ENCODE measurements around the gene KLK5.

KLK5 gene

DNA sequence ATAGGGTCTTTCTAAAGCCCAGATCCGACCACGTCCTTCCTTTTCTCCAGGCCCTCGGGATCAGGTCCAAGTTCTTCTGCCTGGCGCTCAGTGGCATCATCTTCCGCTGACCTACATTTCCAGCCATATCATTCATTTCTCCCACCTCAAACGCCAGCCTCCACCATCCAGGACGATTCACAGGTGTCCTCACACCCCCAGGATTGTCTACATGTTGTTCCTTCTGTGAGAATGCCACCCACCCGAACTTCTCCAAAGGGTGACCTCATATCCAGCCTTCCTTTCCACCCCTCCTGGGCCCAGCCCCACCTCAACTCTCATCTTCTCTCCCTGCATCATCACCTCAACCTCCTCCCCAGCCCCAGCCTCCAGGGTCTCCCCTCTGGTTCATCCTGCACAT lies 4.7 kb upstream of the KLK5 start:
- H3K4me3 ChIP-seq (ENCODE audit: low read length) = no peak overlapping the region
- TF ChIP-seq ZNF274 (IDR thresholded peaks at IDR 0.05; ENCODE audit: low read depth, low read length) = no peak

DNA sequence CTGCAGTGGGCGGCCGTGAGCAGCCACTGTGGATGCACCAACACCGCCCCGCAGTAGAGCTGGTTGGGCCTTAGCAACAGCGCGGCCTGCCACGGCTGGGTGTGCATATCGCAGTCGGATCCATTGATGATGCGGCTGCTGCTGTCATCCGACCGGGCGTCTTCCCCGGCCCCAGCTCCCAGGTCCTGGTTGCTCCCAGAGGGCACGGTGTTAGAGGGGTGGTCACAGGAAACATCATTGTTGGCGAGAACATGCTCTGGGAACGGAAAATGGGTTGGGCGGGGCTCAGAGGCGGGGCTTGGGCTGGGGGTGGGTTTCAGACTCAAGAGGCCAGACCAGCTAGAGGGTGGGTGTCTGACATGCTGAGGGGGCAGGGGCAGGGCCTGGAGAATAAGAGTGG lies 3.0 kb downstream of the KLK5 start:
- TF ChIP-seq ZNF274 (IDR thresholded peaks at IDR 0.05; ENCODE audit: low read depth, low read length) = no peak
- H3K4me3 ChIP-seq (ENCODE audit: low read length) = no peak overlapping the region

DNA sequence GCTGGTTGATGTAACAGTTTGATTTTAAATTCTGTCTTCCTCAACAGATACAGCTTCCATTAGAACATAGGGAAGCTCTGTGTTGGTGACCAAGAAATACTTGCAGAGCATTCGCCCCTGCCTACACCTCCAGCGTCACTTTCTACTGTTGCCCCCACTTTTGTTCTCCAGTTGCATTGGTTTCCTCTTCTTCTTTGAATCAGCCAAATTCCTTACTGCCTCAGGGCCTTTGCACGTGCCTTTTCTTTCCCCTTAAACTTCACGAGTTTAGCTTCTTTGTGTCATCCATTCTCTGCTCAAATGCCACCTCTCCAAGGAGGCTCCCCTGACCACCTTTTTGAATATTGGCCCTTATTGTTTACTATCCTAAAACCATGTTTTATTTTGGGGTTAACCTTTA lies 5.7 kb downstream of the KLK5 start:
- H3K4me3 ChIP-seq (ENCODE audit: low read length) = no peak overlapping the region
- no peak for TF ChIP-seq ZNF274 (IDR thresholded peaks at IDR 0.05; ENCODE audit: low read depth, low read length)

DNA sequence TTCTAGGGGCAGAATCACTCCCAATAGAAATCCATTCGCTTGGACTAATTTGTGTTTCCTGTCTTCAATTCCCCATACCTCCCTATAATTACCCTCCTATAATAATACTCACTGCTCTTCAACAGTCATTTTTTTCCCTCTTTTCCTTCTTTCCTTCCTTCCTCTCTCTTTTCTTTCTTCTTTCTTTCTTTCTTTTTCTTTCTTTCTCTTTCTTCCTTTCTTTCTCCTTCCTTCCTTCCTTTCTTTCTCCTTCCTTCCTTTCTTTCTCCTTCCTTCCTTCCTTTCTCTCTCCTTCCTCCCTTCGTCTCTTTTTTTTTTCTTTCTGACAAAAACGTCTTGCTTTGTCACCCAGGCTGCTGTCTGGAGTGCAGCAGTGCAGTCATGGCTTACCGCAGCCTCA lies 8.0 kb downstream of the KLK5 start:
- no peak overlapping the region for H3K4me3 ChIP-seq (ENCODE audit: low read length)
- TF ChIP-seq ZNF274 (IDR thresholded peaks at IDR 0.05; ENCODE audit: low read depth, low read length) = no peak

DNA sequence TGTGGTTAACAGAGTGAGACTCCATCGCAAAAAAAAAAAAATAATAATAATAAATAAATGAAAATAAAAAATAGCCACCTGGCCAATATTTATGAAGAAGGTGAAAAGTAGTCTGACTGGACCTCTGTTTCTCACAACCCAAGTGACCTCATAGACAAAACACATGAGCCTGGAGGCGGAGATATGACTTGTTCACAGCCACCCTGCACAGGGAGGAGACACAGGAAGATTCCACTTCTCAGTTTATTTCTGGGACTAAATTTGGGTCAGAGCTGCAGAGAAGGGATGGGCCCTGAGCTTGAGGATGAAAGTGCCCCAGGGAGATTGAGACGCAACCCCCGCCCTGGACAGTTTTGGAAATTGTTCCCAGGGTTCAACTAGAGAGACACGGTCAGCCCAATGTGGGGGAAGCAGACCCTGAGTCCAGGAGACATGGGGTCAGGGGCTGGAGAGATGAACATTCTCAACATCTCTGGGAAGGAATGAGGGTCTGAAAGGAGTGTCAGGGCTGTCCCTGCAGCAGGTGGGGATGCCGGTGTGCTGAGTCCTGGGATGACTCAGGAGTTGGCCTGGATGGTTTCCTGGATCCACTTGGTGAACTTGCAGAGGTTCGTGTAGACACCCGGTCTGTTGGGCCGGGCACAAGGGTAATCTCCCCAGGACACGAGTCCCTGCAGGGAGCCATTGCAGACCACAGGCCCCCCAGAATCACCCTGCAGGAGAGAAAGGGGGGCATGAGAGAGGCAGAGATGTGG lies 9.6 kb downstream of the KLK5 start:
- H3K4me3 ChIP-seq (ENCODE audit: low read length) = no peak overlapping the region
- no peak for TF ChIP-seq ZNF274 (IDR thresholded peaks at IDR 0.05; ENCODE audit: low read depth, low read length)

DNA sequence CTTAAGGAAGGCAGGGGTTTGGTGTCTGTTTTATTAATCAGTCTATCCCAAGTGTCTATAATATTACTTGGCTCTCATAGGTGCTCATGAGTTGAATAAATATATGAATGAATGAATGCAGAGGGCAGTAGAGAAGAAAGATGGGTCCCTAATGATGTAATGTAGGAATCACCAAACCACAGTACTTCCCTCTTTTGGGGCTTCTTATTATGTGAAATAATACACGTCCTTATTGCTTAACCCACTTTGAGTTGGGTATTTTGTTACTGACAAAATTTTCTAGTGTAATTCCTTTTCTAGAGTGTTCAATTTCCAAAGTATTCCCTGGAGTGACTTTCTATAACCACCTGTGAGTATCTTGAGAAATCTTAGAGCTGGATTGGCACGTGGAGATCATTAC lies 13.2 kb downstream of the KLK5 start:
- H3K4me3 ChIP-seq (ENCODE audit: low read length) = no peak overlapping the region
- no peak for TF ChIP-seq ZNF274 (IDR thresholded peaks at IDR 0.05; ENCODE audit: low read depth, low read length)

DNA sequence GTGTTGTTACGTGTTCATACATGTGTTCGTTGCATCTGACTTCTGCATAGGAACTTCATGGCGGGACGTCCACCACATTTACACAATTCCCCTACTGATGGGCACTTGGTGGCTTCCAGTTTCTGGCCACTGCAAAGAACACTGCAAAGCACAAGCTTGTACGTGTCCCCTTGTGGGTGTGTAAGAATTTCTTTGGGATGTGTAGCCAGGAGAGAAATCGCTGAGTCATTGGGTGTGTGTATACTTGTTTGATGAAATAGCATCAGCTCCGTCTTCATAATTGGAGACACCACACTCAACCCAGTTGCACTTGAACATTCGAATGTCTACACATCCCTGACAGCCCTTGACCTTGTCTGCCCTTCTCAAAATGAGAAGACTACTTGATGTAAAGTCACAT lies 19.2 kb downstream of the KLK5 start:
- no peak for TF ChIP-seq ZNF274 (IDR thresholded peaks at IDR 0.05; ENCODE audit: low read depth, low read length)
- no peak overlapping the region for H3K4me3 ChIP-seq (ENCODE audit: low read length)

DNA sequence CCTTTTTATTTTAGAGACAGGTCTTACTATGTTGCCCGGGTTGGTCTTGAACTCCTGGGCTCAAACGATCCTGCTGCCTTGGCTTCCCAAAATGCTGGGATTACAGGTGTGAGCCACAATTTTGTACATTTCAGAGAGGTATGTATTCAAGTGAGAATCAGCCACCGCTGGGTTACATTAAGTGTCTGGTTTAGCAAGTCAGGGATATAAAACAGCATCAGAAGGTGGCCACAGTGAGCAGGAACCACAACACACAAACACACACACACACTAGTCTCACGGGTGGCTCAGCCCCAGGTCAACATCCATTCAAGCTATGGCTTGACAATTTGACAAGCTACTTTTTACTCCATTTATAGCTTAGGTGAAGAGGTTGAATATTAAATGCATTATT lies 20.2 kb downstream of the KLK5 start:
- TF ChIP-seq ZNF274 (IDR thresholded peaks at IDR 0.05; ENCODE audit: low read depth, low read length) = no peak

DNA sequence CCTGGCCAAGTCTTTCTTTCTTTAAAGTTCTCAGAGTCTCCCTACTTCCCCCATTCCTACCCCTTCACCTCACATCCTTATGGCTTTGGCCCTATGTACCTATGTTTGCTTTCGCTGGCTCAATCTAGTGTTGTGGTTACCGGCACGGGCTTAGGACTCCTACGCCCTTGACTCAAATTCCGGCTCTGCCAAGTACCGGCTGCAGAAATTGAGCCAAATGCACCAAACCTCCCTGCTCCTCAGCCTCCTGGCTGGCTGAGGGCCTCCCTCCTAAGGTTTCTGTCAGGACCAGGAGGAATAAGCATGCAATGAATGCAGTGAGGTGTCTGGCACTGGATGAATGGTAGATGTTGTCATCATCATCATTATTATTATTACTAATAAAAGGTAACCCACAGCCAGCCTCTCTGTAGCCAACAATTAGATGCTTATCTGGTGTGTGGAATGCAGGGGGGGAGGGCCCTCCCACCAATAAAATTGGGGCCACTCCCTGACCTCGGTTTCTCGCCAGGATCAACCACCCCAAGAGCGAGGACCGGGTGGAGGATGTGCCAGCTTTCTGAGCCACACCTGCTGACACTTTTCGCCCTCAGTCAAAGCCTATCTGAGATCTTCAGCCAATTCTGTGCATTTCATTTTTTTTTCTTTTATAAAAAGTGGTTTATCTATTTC lies 20.7 kb downstream of the KLK5 start:
- H3K4me3 ChIP-seq (ENCODE audit: low read length) = no peak overlapping the region
- TF ChIP-seq ZNF274 (IDR thresholded peaks at IDR 0.05; ENCODE audit: low read depth, low read length) = no peak

More for the DNA sequence above, 20.2 kb downstream of the KLK5 start:
- H3K4me3 ChIP-seq (ENCODE audit: low read length) = no peak overlapping the region

DNA sequence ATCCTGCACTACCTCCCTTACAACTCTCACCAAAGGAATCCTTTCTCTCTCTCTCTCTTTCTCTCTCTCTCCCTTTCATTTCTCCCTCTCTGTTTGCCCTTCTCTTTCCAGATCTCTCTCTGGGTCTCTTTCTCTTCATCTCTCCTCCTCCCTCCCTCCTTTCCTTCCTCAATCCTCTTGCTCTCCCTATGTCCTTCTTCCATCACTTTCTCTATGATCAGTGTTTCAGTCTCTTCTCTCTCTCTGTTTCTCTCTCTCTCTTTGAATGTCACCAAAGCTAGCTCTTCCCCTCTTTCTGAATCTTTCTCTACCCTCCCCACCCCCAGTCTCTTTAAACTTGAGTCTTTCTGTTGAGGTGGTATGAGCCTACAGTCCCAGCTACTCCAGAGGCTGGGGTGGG lies 21.8 kb downstream of the KLK5 start:
- no peak for TF ChIP-seq ZNF274 (IDR thresholded peaks at IDR 0.05; ENCODE audit: low read depth, low read length)
- no peak overlapping the region for H3K4me3 ChIP-seq (ENCODE audit: low read length)

DNA sequence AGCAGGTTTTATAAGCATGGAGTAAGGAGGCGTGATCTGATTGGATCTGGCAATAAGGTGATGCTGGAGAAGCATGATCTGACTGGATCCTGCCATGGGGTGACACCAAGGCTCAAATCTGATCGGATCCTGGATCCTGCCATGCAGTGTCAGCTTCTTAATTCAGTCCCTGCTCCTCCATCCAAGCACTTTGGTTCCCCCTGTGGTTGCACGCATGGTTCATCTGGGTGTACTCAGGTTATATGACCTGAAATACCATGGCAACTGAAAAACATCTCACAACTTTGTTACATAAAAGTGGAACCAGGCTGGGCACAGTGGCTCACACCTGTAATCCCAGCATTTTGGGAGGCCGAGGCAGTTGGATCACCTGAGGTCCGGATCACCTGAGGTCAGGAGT lies 24.0 kb downstream of the KLK5 start:
- TF ChIP-seq ZNF274 (IDR thresholded peaks at IDR 0.05; ENCODE audit: low read depth, low read length) = no peak
- H3K4me3 ChIP-seq (ENCODE audit: low read length) = no peak overlapping the region

DNA sequence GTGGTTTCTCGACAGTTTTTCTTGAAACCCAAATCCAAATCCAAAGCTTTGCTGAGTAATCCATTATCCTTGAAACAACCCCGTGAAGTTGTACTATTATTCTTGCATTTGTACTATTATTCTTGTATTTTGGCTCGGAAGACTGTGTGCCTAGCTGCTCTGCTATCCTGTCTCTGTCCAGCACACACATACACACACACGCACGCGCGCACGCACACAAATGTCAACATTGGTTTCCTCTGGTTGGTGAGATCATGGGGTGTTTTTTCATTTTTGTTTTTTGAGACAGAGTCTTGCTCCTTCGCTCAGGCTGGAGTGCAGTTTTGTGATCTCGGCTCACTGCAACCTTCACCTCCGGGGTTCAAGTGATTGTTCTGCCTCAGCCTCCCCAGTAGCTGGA lies 26.7 kb downstream of the KLK5 start:
- no peak for TF ChIP-seq ZNF274 (IDR thresholded peaks at IDR 0.05; ENCODE audit: low read depth, low read length)
- no peak overlapping the region for H3K4me3 ChIP-seq (ENCODE audit: low read length)

DNA sequence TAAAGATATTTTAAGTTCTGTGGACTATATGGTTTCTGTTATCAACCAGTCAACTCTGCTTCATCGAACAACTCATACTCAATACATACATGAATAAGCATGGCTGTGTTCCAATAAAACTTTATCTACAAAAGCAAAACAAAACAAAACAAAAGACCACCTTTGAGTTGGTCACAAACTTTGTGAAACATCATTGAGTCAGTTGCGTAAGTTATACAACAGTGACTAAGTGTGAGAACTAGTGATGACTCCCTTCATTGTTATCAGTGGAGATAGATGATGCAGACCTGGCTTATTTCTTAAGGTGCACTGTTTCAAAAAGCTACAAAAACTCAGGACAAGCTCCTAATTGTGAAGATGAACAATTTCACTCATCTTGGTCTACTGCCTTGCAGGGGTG lies 27.1 kb downstream of the KLK5 start:
- TF ChIP-seq ZNF274 (IDR thresholded peaks at IDR 0.05; ENCODE audit: low read depth, low read length) = no peak
- no peak overlapping the region for H3K4me3 ChIP-seq (ENCODE audit: low read length)

DNA sequence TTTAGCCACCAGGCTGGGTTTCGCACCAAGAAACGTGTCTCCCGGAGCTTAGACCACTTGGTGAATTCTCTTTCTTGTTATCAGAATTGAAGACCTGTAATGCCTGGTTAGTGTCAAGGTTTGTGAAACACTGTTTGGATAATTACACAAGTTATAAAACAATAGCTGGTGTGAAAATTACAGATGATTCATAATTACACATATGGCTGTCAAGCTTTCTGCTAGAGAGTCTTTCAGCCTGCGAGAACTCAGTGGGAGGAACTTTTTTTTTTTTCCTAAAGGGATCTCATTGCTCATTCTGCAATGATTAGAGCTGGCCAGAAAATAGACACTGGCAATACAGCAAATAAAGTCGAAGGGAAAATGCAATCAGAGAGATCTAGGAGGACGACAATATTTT lies 28.3 kb downstream of the KLK5 start:
- no peak overlapping the region for H3K4me3 ChIP-seq (ENCODE audit: low read length)
- no peak for TF ChIP-seq ZNF274 (IDR thresholded peaks at IDR 0.05; ENCODE audit: low read depth, low read length)

DNA sequence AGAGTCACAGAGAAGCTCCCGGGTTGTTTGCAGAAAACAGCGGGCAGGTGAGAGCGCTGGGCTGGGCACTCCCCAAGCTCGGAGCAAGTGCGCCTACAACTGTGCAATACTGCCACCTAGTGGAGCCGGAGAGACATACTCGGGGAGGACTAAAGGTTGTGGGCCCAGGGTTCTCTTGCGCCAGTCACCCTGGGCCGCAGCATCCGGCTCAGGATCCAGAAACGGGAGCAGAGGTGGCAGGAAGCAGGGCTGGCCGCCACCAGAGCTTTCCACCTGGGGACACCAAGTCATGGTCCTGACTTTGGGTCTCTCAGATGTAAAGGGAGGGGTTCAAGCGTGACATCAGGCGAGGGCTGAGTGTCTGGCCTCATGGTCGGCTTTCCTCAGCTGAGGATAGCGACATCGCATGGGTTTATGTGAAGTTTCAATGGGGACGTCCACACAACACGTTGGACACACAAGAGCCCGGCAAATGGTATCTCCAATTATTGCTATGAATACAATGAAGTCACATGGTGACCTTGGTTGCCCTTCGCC lies 30.5 kb downstream of the KLK5 start:
- no peak overlapping the region for H3K4me3 ChIP-seq (ENCODE audit: low read length)

More for the DNA sequence above, 30.5 kb downstream of the KLK5 start:
- TF ChIP-seq ZNF274 (IDR thresholded peaks at IDR 0.05; ENCODE audit: low read depth, low read length) = no peak

Measured in GM08714 (cell line).